B cell (primary cell): Measurements from ENCODE around the gene IRAK1.

ENCODE experiments used
- EZH2 ChIP-seq: IDR thresholded peaks from 2 replicates; pipeline ENCODE4 v1.6.1; 2012; ENCODE audit warnings: borderline replicate concordance, low read depth, mild to moderate bottlenecking, moderate library complexity, low read length; ENCODE audit not compliant: insufficient read depth, poor library complexity, severe bottlenecking
- TF ChIP-seq, protein P1 (sequence below): fragments of 200-600 bp; IDR thresholded peaks from one replicate; pipeline ENCODE4 v1.8.0; 2022; ENCODE audit warnings: antibody characterized with exemption, mild to moderate bottlenecking

DNA sequence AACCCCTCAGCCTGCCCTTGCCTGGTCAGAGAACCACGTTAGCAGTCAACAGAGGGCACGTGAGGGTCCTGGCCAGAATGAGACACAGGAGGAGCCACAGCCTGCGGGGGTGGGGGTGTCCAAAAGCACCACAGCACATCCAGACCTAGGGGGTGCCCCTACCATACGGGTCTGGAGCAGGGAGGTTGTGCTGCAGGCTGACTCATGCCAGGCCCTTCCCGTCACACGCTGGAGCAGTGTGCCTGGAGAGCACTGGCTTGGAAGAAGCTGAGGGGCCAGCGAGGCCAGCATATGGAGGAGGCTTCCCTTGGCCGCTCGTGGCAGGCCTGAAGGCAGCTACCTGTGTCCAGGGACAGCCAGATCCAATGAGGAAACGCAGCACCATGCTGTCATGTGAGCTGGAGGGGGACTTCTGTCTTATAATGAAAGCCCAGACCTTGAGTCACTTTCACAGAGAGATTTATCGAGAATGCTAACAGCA lies 1.5 kb upstream of the IRAK1 start:
- TF ChIP-seq, protein P1, sequence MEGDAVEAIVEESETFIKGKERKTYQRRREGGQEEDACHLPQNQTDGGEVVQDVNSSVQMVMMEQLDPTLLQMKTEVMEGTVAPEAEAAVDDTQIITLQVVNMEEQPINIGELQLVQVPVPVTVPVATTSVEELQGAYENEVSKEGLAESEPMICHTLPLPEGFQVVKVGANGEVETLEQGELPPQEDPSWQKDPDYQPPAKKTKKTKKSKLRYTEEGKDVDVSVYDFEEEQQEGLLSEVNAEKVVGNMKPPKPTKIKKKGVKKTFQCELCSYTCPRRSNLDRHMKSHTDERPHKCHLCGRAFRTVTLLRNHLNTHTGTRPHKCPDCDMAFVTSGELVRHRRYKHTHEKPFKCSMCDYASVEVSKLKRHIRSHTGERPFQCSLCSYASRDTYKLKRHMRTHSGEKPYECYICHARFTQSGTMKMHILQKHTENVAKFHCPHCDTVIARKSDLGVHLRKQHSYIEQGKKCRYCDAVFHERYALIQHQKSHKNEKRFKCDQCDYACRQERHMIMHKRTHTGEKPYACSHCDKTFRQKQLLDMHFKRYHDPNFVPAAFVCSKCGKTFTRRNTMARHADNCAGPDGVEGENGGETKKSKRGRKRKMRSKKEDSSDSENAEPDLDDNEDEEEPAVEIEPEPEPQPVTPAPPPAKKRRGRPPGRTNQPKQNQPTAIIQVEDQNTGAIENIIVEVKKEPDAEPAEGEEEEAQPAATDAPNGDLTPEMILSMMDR = no peak
- no peak for TF ChIP-seq EZH2
